Measurements from ENCODE around the gene NUSAP1.
"Not testable (repeated sequence)": the region's sequence is repeated elsewhere in the genome, so short reads cannot be mapped to it uniquely, and the experiment has no call there.

Gene NUSAP1

DNA sequence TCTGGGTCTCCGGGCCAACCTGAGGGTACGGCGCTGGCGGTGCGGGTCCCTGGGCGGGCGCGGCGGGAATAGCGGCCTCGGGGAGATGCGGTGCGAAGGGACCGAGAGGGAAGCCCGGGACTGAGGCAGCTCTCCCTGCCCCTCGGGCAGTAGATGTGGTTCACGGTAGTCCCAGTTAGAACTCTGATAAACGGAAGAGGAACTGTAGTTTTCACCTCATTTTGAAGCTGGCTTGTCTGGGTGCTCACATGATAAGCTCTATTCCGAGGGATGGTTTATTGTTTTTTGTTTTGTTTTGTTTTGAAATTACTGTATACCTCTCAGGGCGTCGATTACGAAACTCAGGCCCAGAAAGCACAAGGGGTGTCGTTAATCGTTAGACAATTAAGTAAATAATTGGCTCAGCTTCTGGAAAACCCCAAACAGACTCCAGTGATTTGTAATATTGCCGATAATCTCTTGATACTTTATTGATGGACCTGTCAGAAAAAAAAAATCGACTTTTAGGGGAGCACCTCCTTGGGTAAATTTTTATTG lies 413 bp downstream of the NUSAP1 start:
- DNase-seq: no peak

GRCh38 chr15:41334293-41335120 lies 1.8 kb downstream of the NUSAP1 start:
- no peak for DNase-seq

- no peak for DNase-seq
These were observed 3.9 kb downstream of the NUSAP1 start for GRCh38 chr15:41336549-41336948.

DNA sequence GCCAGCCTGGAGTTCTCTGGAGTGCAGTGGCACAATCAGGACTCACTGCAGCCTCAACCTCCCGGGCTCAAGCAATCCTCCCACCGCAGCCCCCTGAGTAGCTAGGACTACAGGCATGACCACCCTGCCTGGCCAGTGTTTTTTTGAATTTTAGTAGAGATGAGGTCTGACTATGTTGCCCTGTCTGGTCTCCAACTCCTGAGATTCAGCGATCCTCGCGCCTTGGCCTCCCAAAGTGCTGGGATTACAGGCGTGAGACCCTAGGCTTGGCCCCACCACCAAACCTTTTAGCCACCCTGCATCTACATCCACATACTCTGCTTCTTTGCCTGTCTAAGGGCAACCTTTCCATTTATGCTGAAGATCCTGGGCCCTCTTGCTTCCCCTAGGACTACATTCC lies 4.4 kb downstream of the NUSAP1 start:
- no peak for DNase-seq

GRCh38 chr15:41337631-41338522 lies 5.2 kb downstream of the NUSAP1 start:
- no peak for DNase-seq

DNA sequence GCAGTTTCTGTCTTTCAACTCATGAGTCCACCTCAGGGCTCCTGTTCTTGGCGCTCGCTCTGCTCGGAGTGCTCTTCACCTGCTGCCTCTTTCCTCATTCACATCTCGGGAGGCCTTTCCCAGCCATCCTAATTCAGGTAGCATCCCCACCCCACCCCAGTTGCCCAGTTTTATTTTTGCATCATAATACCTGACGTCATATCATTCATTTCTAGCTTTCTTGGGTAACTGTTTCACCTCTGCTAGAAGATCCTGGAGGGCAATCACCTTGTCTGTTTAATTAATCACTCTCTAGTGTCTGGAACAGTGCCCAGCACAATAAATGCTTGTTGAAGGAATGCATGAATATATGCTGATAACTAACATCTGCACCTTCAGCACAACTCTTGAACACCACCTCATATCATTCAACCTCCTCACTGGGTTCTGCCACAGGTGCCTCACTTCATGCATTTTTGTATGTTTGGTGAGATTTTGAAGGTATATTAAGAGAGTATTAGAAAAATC lies 7.6 kb downstream of the NUSAP1 start:
- DNase-seq: no peak

DNA sequence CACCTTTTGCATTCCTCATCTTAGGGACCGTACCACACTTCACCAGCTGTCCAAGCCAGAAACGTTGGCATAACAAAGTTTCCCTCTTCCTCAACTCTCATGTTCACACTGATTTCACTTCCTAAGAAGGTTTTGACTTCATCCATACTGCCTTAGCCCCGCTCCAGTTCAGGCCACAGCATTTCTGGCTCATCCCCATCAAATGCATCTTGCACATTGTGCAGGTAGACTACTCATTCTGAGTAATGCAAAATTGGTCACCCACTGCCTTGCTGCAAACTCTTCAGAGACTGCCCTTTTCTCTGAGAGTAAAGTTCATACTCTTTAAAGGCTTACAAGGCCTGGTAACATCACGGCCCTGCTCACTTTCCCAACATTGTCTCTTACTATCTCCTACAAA lies 8.8 kb downstream of the NUSAP1 start:
- no peak for DNase-seq

DNA sequence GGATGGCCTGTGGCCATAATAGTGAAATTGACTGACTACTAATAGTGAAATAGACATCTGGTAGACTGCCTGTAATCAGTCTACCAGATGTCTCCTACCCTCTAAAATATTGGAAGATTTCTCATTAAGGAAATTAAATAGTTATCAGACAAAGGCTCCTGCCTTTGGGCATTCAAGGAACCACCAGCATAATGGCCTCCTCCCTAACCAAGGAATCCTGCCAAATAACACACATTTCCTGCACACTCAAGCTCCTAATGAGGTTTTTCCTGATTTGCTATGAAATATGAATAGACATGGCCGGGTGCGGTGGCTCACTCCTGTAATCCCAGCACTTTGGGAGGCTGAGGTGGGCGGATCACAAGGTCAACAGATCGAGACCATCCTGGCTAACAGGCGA lies 14.6 kb downstream of the NUSAP1 start:
- no peak for DNase-seq

DNA sequence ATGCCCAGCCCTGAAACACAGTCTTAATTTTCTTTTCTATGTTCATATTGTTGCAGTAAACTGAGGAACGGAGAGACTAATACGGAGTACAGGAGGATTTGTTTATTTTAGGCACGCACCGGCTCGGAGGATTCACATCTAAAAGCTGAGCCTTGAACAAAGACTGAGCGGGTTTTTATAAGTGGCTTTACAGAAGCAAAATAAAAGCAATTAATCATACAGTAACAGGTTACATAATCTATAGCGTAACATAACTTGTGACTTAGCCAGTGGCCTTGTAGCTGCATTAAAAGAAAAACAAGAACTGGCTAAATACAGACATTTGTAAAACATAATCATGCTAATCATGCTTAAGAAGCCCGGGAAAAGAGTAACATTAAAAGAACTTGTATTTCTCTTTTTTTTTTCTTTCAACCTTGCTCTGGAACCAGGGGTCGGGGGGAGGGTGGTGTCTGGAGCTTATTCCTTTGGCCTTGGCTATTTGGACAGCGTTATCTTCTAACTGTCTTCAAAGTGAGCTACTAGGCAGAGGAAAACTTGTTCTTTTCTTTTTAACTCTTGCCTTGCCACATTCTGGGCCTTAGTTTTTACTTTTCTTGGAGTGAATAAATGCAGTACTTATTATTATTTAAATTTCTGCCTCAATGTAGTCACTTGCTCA lies 17.5 kb downstream of the NUSAP1 start:
- DNase-seq: no peak

DNA sequence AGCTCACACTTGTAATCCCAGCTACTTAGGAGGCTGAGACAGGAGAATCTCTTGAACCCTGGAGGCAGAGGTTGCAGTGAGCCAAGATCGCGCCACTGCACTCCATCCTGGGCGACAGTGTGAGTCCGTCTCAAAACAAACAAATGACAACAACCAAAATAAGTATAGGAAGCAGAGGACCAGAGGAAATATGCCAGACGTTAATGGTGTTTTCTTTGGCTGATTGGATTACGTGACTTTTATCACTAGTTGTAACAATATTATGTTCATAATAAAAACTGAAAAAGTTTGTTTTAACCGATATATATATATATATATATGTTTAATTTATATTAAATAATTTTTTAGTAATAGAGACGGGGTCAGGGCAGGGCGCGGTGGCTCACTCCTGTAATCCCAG lies 21.7 kb downstream of the NUSAP1 start:
- DNase-seq: no peak

- DNase-seq: no peak
These were observed 34.7 kb downstream of the NUSAP1 start for GRCh38 chr15:41367418-41367817.

DNA sequence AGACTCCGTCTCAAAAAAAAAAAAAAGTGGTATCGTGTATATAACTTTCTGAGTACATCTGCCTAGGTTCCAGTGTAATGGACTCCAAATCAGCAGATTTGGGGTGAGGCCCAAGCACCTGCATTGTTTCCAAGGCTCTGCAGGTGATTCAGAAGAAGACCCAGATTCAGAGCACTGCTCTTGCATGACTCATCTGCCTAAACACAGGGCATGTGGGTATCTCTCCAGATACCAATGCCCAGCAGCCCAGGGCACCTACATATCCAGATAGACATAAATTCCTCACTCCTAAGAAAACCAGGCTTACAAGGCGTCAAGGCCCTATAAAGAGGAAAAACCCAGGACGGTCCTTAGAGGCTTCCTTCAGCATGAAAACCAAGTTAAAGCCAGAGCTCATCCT lies 45.3 kb downstream of the NUSAP1 start:
- DNase-seq: no peak

DNA sequence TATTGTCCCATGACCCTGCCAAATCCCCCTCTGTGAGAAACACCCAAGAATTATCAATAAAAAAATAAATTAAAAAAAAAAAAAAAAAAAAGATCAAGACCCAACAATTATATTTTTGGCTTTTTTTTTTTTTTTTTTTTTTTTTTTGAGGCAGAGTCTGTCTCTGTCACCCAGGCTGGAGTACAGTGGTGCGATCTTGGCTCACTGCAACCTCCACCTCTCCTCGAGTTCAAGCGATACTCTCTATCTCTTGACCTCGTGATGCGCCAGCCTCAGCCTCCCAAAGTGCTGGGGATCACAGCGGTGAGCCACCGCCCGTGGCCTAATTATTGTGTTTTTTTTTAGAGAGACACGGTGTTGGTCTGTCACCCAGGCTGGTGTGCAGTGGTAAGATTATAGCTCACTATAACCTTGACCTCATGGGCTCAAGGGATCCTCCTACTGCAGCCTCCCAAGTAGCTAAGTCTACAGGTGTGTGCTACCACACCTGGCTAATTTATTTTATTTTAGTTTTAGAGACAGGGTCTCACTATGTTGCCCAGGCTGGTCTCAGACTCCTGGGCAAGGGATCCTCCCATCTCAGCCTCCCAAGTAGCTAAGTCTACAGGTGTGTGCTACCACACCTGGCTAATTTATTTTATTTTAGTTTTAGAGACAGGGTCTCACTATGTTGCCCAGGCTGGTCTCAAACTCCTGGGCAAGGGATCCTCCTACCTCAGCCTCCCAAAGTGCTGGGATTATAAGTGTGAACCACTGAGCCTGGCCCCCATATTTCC lies 51.5 kb downstream of the NUSAP1 start:
- DNase-seq: not testable (repeated sequence)

DNA sequence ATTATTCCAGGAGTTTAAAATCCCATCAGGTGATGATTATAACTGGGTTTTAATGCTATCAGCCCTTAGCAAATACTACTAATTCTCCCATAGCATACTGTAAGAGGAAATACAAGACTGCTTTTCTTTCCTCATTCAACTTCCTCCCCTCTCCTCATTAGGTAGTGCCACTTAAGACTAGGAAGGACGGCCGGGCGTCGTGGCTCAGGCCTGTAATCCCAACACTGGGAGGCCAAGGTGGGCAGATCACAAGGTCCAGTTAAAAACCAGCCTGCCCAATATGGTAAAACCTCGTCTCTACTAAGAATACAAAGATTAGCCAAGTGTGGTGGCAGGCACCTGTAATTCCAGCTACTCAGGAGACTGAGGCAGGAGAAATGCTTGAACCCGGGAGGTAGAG lies 55.0 kb downstream of the NUSAP1 start:
- DNase-seq: no peak

- DNase-seq: no peak
These were observed 60.0 kb downstream of the NUSAP1 start for GRCh38 chr15:41392659-41393058.

- no peak for DNase-seq
These were observed 62.2 kb downstream of the NUSAP1 start for GRCh38 chr15:41394924-41395323.

DNA sequence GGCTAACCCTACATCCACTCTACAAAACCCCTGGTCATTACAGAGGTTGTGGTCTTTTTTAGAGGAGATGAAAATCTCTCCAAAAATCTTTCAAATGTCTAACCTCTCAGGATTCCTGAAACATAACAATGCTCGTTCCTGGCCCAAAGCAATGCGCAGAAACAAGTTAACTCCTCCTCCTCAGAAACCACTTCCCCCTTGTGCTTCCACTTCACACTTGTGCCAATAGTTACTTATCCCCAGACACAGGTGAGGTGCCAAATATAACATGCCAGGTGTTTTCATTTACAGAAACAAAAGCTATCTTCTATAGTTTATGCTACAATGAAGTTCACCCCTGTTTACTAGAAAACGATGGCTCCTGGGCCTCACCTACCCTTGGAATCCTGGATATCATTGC lies 63.4 kb downstream of the NUSAP1 start:
- no peak for DNase-seq

- no peak for DNase-seq
These were observed 69.2 kb downstream of the NUSAP1 start for GRCh38 chr15:41401904-41402267.

DNA sequence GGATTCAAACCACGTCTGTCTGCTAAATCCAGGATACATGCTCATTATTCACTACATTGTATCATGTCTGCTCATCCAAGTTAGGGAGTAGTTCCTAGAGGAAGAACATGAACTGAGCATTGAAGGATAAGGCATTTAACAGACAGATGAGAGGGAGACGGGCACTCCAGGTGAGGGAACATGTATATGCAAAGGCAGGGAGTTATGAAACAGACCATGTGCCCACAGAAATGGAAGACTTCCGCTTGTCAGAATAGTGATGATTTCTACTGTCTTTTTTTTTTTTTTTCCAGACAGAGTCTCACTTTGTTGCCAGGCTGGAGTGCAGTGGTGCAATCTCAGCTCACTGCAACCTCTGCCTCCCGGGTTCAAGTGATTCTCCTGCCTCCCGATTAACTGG lies 74.7 kb downstream of the NUSAP1 start:
- no peak for DNase-seq

GRCh38 chr15:41408234-41408641 lies 75.6 kb downstream of the NUSAP1 start:
- DNase-seq: no peak

GRCh38 chr15:41411031-41411430 lies 78.3 kb downstream of the NUSAP1 start:
- no peak for DNase-seq

- no peak for DNase-seq
These were observed 78.8 kb downstream of the NUSAP1 start for GRCh38 chr15:41411441-41411840.
